ENCODE results near the gene WNT3.

WNT3 gene

DNA sequence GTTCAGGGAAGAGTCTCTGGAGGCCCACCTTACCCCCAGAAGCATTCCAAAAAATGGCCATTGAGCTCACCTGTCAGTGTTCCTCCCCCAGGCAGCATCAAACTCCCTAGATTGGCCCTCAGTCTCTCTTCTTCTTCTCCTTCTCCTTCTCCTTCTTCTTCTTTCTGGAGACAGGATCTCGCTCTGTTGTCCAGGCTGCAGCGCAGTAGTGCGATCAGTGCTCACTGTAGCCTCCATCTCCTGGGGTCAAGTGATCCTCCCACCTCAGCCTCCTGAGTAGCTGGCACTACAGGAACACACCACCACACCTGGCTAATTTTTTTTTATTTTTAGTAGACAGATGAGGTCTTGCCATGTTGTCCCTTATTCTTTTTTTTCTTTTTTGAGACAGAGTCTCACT lies 16.4 kb upstream of the WNT3 start:
- no peak for DNase-seq

DNA sequence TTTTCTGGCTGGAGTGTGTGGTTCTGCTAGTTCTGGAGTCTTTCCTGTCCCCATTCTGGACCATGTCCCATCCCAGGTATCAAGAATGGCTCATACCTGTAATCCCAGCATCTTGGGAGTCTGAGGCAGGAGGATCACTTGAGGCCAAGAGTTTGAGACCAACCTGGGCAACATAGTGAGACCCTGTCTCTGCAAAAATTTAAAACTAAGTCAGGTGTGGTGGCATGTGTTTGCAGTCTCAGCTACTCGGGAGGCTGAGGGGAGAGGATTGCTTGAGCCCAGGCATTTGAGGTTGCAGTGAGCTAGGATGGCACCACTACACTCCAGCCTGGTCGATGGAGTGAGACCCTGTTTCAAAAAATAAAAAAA lies 15.3 kb upstream of the WNT3 start:
- DNase-seq = no peak

DNA sequence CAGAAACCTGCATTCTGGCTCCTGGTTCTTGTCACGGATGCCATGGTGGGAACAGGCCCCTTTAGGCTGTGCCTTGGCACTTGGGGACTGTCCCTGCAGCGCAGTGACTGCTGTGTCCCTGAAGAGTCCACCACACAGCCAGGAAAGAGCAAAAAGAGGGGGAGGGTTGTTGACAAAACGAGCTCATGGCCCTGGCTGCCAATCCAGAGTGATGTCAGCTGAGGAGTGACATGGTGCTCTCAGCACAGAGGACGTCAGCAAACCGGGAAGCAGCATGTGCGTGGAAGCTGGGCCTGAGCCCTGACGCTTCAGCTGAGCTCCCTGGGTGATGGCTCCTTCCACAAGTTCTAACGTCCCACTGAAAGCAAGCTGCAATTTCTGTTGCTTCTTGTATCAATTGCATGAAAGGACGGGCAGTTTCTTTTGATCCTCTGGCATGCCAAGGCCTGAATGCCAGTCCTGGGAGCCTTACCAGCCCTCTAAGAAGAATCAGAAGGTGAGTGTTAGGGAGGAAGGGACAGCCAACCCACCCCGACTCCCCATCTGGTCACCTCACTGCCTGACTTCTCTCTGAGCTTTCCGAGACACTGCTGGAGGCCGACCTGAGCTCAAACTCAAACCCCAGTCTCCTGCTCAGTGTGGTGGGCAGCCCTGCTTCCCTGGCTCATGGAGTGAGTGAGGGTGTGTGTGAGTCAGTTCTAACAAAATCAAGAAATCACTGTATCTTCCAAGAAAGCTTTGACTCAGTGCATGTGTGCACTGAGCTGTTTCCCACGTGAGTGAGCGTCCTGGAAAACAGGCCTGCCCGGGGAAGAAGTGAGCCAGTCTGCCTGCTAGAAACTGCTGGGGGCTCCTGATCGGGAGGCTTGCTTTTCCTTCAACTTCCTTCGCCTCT lies 14.7 kb upstream of the WNT3 start:
- DNase-seq = no peak

DNA sequence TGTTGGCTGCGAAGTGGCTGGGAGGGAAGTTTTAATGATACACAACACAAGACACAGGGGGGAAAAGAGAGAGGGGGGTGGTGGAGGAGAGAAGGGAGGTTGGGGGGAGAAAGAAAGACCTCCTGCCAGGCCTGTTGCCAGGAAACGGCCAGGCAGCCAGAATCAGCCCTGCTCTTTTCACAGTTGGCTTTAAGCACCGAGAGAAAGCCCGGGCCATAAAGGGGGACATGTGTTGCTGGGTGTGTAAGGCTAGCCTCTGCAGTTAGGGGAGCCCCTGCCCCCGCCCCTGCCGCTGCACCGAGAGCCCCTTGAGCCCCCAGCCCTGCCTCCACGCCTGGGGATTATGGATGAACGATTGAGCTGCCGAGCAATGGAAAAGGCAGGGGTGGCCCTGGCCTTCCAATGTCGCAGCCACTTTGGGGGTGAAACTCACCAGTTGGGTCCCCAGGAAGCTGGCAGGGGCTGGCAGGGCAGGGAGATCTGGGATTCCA lies 13.9 kb upstream of the WNT3 start:
- no peak for DNase-seq

GRCh38 chr17:46831573-46832330 lies 13.3 kb upstream of the WNT3 start:
- no peak for DNase-seq

GRCh38 chr17:46827274-46827673 lies 8.8 kb upstream of the WNT3 start:
- DNase-seq = no peak

GRCh38 chr17:46826116-46826515 lies 7.6 kb upstream of the WNT3 start:
- DNase-seq = no peak

DNA sequence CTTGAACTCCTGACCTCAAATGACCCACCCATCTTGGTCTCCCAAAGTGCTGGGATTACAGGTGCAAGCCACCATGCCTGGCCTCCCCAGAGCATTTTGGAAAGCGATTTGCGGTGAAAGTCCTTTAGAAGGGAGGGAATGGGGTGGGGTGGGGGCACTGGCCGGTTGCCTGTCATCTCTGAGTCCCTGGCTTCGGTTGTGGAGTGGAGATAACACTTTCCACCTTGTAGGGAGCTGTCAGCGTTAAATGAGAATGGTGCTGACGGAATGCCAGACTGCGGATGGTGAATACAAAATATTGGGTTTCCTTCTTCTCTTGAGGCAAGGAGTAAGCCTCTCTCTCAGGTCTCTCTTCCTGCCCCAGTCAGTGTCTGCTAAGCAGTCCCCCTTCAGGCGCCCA lies 5.2 kb upstream of the WNT3 start:
- DNase-seq = no peak

DNA sequence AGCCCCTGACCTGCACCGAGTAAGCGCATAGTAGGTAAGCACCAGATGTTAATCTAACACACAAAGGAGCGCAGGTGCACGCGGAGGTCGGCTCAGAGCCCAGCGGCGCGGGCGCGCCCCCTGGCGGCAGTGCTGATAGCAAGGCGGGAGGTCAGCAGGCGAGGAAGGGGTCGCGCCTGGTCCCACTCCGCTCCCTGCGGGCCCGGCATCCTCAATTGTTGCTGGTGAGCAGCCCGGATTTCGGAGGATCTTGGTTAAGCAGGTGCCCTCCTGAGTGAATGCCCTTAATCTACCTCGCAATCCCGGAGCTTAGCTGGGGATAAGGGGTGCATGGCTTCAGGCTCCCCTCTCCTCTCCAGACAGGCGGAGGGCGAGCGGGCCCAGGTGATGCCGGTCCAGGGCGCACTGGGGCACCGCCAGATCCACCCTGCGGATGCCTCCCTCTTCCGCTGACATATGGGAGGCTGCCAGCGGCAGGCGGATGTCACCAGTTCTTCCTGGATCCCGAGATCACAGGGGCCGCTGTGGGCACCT lies 4.0 kb upstream of the WNT3 start:
- DNase-seq = no peak

GRCh38 chr17:46821482-46822387 lies 3.2 kb upstream of the WNT3 start:
- DNase-seq = no peak

GRCh38 chr17:46820592-46821450 lies 2.3 kb upstream of the WNT3 start:
- no peak for DNase-seq

- DNase-seq = no peak
These were observed 1.4 kb upstream of the WNT3 start for GRCh38 chr17:46819906-46820351.

DNA sequence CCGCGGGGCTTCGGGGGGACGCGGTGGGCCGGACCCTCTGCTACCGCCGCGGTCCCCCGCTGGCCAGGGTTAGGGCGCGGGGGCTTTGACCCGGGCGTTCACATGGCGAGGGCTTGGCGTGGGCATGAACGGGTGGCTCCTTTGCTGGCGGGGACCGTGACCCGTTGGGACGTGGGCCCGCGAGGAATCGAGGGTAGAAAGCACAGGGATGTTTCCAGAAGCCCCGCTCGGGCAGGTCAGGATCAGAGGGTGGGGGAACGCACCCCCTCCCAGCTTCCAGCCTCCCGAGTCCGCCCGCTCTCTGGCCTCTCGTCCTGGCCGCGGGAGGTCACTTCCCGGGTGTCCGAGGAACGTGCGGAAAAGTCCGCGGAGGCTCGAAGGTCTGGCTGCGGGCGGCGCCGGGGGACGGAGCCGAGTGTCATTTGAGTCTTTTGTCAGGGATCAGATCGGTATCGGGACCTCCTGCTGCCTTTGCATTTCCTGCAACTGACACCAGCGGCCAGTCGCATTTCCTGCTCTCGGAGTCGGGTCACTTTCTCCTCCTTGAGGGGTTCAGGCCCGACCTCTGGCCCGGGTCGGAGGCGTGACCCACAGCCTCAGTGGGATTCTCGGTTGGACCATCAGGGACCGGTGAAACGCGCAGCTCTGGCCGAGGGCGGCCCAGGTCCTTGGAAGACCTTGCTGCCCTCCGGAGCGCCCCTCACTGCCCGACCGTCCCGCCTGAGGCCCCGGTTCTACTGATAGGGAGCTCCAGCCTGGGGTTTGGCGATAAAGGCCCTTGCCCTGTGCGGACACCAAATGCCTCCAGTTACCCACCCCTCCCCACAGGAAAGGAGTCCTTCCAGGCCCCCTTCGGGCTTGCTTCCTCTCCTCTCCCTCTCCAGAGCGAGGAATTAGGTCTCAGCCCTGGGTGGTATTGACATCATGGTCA lies 702 bp upstream of the WNT3 start:
- no peak for DNase-seq

- DNase-seq = no peak
These were observed 637 bp downstream of the WNT3 start for GRCh38 chr17:46817901-46818209.

- no peak for DNase-seq
These were observed 1.2 kb downstream of the WNT3 start for GRCh38 chr17:46817151-46817900.

DNA sequence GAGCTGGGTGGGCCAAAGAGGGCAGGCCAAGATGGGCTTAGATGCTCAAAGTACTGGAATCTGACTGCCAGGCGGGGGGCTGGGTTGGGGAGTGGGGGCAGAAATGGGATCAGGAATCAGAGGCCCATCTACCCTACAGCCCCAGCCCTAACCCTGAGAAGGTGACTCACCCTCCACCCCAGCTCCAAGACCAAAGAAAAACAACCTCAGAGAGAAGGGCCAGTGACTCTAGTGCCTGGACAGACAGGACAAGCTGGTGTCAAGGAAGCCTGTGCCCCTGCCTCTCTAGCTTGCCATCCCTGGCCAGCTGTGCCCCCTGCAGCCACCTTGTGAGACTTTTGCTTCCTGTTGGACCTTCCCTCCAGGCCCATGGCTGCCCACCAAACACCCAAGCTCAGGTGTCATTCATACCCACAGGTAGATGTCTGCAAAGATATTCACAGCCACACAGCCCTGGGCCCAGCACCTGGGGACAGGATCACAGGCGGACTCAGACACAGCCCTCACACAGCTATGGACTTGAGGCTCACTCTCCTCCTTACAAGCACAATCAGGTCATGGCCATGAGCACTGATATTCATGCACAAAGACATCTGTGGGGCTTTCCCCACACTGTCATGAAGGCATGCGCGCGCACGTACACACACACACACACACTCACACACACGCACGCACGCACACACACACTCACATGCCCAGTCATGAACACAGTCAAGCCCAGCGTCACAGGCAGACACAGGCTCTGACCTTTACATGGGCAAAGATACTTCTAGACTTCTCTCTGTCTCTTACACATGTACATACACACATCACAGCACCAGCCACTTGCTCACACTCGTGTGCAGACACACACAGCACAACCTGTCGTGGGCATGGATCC lies 2.8 kb downstream of the WNT3 start:
- DNase-seq = no peak

- DNase-seq = no peak
These were observed 4.0 kb downstream of the WNT3 start for GRCh38 chr17:46814446-46814845.

- no peak for DNase-seq
These were observed 4.6 kb downstream of the WNT3 start for GRCh38 chr17:46813920-46814319.
